ENCODE data around the gene POLG2. TPM values are rescaled to one million over a fixed set of nuclear protein-coding genes. Genes with fewer than 3 reads are reported as not detected.
A peak's percentile ranks its signal among the peaks of the same experiment; 100 is the strongest.
"Not testable (repeated sequence)": the region's sequence is repeated elsewhere in the genome, so short reads cannot be mapped to it uniquely, and the experiment has no call there.

Gene POLG2
- total and polyA plus RNA-seq, 2 donors from 2014 or later, result 9.0 to 18.4 TPM

GRCh38 chr17:64442541-64442971 lies 54.3 kb downstream of the POLG2 start:
- FAIRE-seq, result no peak
- peak overlapping the region in 1 of 2 donors; percentile 20 for H3K27ac ChIP-seq (ENCODE audit: low read depth in 2 of 2, low read length in 2 of 2)

GRCh38 chr17:64441772-64442540 lies 54.9 kb downstream of the POLG2 start:
- intact Hi-C loops (cut with DNase I), result no loop called here
- H3K36me3 ChIP-seq (ENCODE audit: control insufficient read depth in 2 of 3, insufficient read depth in 3 of 3, low read length in 3 of 3), result no peaks in the 10 kb centered on the region
- no peak overlapping the region for H3K9ac ChIP-seq (ENCODE audit: low read length in 3 of 3)
- FAIRE-seq (no peak), DNase-seq (peak in 3 of 5 donors; percentile 15 to 67 (median 24))
- no peaks in the 10 kb centered on the region for H3K4me1 ChIP-seq (ENCODE audit: control insufficient read depth in 2 of 3, insufficient read depth in 2 of 3, low read depth in 1 of 3, low read length in 3 of 3)
- H3K9me3 ChIP-seq (ENCODE audit: control insufficient read depth in 2 of 3, insufficient read depth in 1 of 3, low read length in 3 of 3), result peaks cover 0 to 14% (median 0%) of the 10 kb centered on the region in 3 donors
- TF ChIP-seq, protein P1, sequence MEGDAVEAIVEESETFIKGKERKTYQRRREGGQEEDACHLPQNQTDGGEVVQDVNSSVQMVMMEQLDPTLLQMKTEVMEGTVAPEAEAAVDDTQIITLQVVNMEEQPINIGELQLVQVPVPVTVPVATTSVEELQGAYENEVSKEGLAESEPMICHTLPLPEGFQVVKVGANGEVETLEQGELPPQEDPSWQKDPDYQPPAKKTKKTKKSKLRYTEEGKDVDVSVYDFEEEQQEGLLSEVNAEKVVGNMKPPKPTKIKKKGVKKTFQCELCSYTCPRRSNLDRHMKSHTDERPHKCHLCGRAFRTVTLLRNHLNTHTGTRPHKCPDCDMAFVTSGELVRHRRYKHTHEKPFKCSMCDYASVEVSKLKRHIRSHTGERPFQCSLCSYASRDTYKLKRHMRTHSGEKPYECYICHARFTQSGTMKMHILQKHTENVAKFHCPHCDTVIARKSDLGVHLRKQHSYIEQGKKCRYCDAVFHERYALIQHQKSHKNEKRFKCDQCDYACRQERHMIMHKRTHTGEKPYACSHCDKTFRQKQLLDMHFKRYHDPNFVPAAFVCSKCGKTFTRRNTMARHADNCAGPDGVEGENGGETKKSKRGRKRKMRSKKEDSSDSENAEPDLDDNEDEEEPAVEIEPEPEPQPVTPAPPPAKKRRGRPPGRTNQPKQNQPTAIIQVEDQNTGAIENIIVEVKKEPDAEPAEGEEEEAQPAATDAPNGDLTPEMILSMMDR (IDR thresholded peaks at IDR 0.05; ENCODE audit: borderline replicate concordance, extremely low read depth, insufficient read depth), result no peak
- H3K4me3 ChIP-seq (ENCODE audit: low read length in 3 of 3), result no peak overlapping the region
- H3K27me3 ChIP-seq (ENCODE audit: control insufficient read depth, insufficient read depth, low read length), result no peaks in the 10 kb centered on the region
- H3K27ac ChIP-seq (ENCODE audit: low read depth in 2 of 2, low read length in 2 of 2), result peak overlapping the region in 1 of 2 donors; percentile 20

More at GRCh38 chr17:64442541-64442971, 54.3 kb downstream of the POLG2 start:
- Histone ChIP-seq H3K27me3 (ENCODE audit: control insufficient read depth, insufficient read depth, low read length) (no peaks in the 10 kb centered on the region), H3K9ac (ENCODE audit: low read length in 3 of 3) (no peak overlapping the region), H3K36me3 (ENCODE audit: control insufficient read depth in 2 of 3, insufficient read depth in 3 of 3, low read length in 3 of 3) (no peaks in the 10 kb centered on the region), H3K4me3 (ENCODE audit: low read length in 3 of 3) (no peak overlapping the region), H3K9me3 (ENCODE audit: control insufficient read depth in 2 of 3, insufficient read depth in 1 of 3, low read length in 3 of 3) (peaks cover 0 to 11% (median 0%) of the 10 kb centered on the region in 3 donors), H3K4me1 (ENCODE audit: control insufficient read depth in 2 of 3, insufficient read depth in 2 of 3, low read depth in 1 of 3, low read length in 3 of 3) (no peaks in the 10 kb centered on the region)
- intact Hi-C loops (cut with DNase I), result no loop called here
- TF ChIP-seq, protein P1 (IDR thresholded peaks at IDR 0.05; ENCODE audit: borderline replicate concordance, extremely low read depth, insufficient read depth), result no peak
- no peak for DNase-seq

- Histone ChIP-seq H3K27me3 (ENCODE audit: control insufficient read depth, insufficient read depth, low read length) (no peaks in the 10 kb centered on the region), H3K4me3 (ENCODE audit: low read length in 3 of 3) (no peak overlapping the region), H3K27ac (ENCODE audit: low read depth in 2 of 2, low read length in 2 of 2) (no peak overlapping the region), H3K9ac (ENCODE audit: low read length in 3 of 3) (no peak overlapping the region), H3K36me3 (ENCODE audit: control insufficient read depth in 2 of 3, insufficient read depth in 3 of 3, low read length in 3 of 3) (no peaks in the 10 kb centered on the region), H3K4me1 (ENCODE audit: control insufficient read depth in 2 of 3, insufficient read depth in 2 of 3, low read depth in 1 of 3, low read length in 3 of 3) (no peaks in the 10 kb centered on the region), H3K9me3 (ENCODE audit: control insufficient read depth in 2 of 3, insufficient read depth in 1 of 3, low read length in 3 of 3) (peaks cover 0 to 14% (median 0%) of the 10 kb centered on the region in 3 donors)
- FAIRE-seq (no peak), DNase-seq (no peak)
- intact Hi-C loops (cut with DNase I), result no loop called here
- TF ChIP-seq, protein P1 (IDR thresholded peaks at IDR 0.05; ENCODE audit: borderline replicate concordance, extremely low read depth, insufficient read depth), result no peak
These were observed 56.9 kb downstream of the POLG2 start for GRCh38 chr17:64439956-64440355.

DNA sequence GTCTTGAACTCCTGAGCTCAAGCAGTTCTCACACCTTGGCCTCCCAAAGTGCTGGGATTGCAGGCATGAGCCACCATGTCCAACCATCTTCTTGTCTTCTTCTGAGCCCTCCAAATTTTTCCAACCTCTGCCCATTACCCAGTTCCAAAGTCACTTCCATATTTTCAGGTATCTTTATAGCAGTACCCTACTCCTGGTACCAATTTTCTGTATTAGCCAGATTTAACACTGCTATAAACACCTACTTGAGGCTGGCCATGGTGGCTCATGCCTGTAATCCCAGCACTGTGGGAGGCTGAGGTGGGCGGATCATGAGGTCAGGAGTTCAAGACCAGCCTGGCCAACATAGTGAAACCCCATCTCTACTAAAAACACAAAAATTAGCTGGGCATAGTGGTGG lies 57.3 kb downstream of the POLG2 start:
- H3K27me3 ChIP-seq (ENCODE audit: control insufficient read depth, insufficient read depth, low read length); DNase-seq; H3K27ac ChIP-seq (ENCODE audit: low read depth in 2 of 2, low read length in 2 of 2); H3K4me1 ChIP-seq (ENCODE audit: control insufficient read depth in 2 of 3, insufficient read depth in 2 of 3, low read depth in 1 of 3, low read length in 3 of 3); intact Hi-C loops (cut with DNase I); H3K36me3 ChIP-seq (ENCODE audit: control insufficient read depth in 2 of 3, insufficient read depth in 3 of 3, low read length in 3 of 3); H3K4me3 ChIP-seq (ENCODE audit: low read length in 3 of 3); H3K9ac ChIP-seq (ENCODE audit: low read length in 3 of 3); FAIRE-seq: not testable (repeated sequence)
- H3K9me3 ChIP-seq (ENCODE audit: control insufficient read depth in 2 of 3, insufficient read depth in 1 of 3, low read length in 3 of 3), result peaks cover 0 to 14% (median 0%) of the 10 kb centered on the region in 3 donors

All from kidney (tissue), 14 donors.